CD4-positive, alpha-beta T cell treated with Interleukin-6 at 100 ng/mL for 8 hours (primary cell): Measurements from ENCODE around the gene GMDS.

Source experiments
- DNase-seq: peaks from one replicate; pipeline ENCODE4 v3.0.0-alpha.2; 2020; ENCODE audit warnings: mixed read lengths, low spot score

Gene GMDS

DNA sequence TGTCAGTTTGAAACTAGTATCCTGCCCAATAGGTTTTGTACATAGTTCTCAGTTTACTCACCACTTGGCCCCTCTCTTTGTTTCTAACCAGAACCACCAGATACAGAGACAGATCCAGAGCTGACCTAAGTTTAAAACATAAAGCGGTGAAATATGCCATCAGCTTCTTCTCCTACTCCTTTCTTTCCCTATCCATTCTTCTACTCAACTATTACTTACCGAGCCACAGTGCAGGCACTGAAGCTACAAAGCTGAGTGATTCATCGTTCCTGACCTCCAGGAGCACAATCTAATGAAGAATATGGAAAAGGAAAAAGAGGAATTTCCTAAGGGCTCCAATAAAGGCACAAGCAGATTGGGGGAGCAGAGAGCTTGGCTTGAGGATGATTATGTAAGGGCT is 349.7 kb downstream of the GMDS start:
- no peak for DNase-seq

DNA sequence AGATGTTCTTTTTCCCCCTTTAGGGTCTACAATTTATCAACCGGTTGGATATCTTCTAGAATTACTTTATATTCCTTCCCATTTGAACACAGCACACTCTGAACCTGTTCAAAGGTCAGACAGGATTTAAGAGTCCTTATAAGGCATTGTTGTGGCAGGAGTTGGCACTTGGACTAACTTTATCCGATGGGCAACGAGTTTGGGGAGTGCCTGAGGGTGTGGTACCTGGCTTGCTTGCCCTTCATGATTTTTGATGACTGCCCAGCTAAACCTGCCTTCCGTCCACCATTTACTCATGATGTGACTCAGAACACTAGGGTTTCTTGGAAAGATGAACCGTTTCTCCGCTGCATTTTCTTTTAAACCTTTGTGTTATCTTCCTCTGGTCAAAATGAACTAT is 350.5 kb downstream of the GMDS start:
- DNase-seq: no peak

DNA sequence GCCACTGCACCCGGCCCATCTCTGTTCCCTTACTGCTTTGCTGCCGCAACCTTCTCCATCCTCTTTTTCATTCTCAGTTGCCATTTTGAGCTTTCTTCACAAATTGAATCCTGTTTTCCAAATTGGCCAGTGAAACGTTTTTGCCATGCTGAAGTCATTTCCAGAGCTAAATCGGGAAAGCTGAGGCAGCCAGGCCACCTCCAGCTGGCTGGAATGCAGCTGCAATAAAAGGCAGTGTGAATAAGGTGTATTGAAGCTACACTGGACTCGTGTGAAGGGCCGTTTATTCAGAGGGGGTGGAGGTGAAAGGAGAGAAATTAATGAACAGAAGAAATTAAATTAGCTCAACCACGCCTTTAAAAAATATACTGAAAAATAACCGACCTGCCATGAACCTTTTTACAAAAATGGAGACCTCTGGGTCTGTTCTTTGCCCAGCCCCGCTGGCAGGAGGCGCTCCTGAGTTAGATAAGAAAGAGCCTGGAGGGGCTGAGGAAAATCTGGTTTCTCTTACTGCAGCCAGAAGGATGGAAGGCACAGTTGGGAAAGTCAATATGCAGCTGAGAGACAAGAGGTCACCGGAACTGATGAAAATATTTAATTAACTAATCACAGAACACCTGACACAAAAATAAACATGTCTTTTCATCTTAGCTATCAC is 351.8 kb downstream of the GMDS start:
- no peak for DNase-seq

DNA sequence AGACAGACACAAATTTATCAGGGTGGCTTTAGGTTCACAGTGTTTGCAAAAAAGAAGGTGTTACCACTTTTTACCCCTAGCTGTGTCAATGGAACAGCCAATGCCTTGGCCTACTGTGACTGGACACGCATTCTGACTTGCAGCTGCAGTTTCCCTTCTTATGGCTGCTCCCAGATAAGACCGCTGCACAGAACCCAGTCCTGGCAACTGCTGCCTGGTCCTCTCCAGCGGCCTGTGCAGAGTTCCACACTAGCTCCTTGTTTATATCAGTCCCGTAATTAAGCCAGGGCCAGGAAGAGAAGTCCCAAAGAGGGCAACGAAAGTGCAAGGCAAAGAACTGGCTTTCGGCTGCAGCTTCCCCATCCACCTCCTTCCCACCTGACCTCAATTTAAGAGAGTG is 352.7 kb downstream of the GMDS start:
- no peak for DNase-seq

DNA sequence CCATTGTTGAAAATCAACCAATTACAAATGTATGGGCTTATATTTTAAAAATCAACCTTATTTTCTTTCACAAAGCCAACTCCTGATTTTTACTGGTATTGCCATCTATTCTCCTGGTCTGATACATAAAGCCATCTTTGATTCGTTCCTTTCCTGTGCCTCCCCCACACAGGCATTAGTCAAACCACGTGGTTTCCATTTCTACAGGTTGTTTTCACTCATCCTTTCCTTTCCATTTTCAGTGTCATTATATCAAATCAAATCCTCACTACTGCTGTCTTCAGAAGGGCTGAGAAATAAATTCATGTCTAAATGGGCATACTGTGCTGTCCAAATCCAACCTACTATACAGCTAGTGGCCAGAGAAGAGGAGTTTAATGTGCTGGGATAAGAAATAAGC is 354.4 kb downstream of the GMDS start:
- DNase-seq: no peak

DNA sequence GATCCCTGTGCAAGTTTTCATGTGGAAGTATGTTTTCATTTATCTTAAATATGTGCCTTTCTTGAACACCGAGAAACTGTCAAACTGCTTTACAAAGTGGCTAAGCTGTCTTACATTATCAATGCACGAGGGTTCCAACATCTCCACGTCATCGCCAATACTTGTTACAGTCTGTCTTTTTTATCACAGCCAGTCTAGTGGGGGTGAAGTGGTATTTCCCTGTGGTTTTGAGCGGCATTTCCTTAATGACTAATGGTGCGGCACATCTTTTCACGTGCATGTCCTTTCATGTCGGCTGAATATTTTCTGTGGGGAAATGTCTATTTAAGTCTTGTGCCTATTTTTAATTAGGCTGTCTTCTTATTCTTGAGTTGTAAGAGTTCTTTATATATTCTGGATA is 355.3 kb downstream of the GMDS start:
- DNase-seq: no peak

DNA sequence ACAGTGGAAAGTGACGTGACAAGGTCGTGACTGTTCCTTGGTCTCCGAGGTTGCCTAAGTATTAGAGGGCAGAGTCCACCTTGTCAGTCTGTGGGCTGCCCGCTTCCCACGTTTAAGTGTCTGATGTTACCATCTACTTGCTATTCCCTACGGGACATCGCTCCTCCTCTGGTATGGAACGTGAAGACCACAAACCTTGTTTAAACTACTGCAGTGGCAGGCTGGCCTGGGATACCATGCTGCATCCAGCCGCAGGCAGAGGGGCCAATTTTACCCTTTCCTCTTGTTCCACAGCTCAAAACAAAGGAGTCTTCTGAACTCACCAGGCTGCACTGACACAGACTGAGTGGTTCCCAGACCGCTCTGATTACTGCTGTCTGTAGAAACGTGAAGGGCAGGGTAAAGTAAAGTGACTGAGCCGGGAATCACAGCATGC is 359.8 kb downstream of the GMDS start:
- DNase-seq: no peak

DNA sequence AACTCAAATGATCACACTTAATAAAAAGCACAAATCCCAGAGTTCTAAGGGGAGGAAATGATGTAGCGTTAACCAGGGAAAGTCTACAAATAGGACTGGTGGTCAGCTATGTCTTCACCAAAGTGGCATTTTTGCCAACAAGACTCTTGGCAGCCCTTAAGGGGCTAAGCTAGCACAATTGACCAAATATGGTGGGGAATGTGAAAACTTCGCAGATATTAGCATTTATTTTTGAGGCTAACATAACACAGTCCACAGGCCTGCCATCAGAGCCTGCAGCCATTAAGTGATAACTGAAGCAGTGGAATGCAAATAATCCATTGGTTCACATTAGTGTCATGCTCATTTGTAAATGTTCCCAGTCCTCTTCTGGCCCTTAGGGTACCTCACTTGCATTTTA is 361.1 kb downstream of the GMDS start:
- no peak for DNase-seq

DNA sequence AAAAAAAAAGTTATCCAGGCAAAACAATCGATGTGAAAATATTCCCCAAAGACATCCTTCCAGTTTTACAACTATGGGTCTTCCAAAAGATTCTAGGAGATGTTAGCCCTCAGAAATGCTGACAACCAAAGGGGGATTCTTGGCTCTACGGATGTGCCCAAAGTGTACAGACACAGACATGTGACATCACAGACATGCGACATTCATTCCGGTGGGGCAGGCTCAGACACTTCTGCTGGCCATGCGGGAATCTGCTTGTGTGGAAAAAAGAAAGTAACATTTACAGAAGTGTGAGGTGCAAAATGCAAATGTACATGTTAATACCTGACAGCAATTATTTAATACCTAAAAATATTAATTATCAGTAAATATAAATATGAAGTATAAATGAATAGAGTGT is 367.1 kb downstream of the GMDS start:
- no peak for DNase-seq

DNA sequence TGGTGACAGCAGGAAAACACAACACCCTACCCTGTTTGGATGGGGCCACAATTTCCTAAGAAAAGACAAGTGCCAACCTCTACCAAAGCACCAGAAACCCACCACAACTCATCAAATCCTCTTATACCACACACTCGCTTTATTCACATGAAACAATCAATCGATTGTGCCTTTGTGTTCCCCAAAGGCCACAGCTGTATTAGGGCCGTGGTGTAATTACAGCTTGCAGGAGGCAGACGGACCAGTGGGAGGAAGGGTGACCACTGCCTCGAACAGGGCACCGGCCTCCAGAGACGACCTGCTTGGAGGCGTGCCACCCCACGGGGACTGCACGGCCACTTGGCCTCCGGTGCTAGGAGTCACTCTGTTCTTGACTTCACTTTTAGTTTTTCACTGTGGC is 371.6 kb downstream of the GMDS start:
- DNase-seq: no peak

DNA sequence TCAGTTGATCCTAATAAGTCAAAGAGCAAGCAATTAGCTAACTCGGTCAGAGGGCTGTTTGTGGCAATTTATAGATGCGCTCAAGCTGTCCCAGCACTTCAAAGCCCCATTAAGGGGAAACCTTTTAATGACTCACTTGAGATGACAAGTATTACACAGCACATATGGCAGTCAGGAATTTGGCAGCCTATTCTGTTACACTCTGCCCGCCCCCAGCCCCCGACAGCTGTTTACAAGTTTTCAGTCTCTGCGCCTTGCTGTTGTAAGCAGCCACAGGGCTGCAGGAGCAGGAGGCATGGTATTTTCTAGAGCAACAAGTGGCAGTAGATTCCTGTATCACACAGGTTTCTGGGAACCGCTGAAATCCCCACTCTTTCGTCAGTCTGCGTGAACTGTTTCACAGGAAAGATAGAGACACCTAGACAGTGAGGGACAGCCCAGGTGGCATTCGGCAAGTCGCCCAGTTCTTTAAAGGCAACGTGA is 372.7 kb downstream of the GMDS start:
- DNase-seq: no peak

DNA sequence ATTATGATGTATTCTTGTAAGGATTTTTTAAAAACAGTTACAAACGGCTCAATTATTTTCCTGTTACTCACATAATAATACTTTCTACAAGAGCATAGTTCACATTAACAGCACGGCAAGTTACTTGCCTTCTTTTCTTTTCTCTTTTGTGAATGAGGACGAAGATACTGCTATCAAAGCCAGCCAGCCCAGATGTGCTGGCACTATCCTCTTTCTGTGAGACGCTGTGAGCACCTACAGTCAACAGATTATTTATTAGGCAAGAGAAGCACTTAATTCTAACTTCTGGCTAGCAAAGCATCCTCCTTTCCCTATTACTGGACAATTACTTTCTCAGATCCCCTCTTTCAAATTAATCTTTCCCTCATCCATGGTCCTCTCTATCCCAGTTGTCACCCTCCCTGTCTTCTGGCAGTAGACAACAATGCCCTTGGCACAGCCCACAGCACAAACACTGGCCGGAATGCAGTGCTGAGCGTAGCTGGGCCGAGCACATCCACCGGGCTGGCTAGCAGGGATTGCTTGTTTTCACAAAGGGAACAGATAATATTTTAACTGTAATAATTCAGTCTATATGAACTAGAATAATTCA is 373.6 kb downstream of the GMDS start:
- DNase-seq: no peak

DNA sequence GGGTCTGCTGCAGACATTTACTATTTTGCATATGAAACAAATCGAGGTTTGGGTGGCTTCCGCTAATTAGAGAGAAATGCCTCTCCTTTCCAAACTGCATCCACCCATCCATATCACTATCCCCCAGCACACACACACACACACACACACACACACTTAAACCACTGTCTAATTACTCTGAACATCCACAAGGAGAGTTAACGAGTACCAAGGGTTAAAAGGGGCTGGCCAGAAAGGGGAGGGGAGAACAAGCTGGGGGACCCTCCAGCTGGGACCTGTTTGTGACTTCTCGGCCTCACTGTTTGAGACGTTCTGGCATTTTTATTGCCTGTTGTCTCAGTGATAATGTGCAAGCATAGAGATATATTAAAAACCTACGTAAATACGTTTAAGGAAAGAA is 374.5 kb downstream of the GMDS start:
- no peak for DNase-seq

DNA sequence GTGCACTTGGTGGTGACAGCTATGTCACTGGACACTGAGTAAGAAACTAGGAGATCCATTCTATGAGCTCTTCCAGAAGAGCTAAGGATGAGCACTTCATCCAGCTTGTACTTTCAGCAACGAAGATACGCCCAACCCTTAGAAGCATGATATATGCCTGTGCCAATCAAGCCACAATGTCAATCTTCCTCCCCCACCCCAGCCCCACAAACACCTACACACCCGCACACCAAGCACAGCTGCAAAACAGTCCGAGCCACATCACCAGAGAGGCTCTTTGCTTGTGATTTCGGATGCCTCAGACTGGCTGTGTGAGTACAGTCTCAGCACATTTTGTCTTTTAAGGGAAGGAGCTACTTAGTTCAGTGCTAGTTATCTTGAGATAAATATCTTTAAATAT is 375.2 kb downstream of the GMDS start:
- DNase-seq: no peak

DNA sequence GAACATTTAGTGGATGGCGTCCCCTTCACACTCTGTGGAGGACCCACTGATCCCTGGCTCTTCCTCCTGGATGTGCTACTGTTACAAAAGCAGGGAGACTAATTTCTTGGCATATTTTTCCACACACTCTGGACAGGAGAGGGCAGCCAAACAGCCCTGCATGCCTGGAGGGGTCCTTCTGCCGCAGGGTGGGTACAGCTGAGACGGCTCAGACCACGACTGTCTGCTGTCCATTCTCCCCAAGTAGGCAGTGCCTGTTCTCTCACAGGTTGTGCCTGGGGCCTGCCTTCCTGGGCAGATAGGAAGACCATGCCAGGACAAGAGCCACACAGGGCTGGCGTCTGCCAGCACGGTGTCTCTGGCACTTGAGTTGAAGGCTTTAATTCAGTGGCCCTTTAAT is 375.6 kb downstream of the GMDS start:
- DNase-seq: no peak

DNA sequence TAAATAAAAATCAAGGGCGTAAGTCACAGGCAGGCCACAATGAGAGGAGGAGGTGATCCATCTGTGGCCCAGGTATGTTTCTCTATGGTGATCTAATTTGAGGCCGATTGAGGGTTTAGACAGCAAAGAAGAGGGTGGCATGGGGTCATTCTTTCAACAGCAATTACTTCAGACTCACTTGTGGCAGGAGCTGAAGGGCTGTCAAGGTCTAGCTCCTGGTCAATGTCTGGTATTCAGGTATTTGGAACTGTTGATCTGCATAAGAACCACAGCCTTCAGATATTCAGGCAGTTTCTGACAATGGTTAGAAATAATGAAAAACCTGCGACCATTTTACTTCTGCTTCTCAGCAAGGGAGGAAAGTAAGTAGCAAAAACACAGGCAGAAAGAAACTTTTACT is 376.1 kb downstream of the GMDS start:
- no peak for DNase-seq

DNA sequence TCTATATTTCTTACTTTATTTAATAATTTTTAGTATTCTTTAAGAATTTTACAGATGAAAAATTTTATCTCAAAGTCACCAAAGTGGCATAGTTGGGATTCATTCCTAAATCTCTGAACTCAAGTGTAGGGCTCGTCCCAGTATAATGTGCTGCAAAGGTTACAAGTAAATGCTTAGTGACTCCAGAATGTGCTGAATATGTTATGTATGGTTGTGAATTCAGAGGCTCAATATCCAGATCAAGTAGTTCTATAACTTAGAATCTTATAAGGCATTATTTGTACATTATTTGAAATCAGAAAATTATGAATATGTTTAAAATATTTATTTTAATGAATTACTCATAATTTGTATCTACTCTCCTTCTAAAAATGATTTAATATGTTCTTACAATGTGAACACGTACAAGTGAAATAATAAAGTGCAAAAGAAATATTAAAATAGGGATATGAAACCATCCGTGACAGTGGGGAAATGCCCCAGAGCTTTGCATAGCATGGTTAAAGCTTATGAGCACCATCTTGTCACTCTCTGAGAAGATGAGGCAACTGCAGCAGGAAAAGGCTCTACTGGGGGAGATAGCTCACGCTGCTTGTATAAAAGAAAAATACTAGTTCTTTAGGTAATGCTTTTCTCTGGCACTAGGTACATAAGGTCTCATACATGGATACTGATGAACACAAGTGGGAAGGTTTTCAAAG is 376.7 kb downstream of the GMDS start:
- no peak for DNase-seq

DNA sequence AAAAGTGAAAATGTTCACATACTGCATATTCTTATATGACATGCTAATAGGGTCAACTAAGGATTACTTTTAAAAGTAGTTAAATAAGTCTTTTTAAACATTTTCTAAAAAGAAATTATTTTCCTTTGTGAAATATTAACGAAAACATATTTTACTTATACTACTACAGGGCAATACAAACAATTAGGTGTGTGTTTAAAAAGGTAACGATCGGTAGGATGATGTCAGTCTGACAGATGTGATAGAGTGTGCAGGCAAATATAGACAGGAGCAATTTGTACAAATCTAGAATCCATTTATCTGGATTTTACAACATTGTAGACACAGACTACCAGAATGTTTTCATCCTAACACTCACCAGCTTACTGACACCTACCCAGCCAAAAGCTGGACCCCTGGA is 378.2 kb downstream of the GMDS start:
- no peak for DNase-seq

DNA sequence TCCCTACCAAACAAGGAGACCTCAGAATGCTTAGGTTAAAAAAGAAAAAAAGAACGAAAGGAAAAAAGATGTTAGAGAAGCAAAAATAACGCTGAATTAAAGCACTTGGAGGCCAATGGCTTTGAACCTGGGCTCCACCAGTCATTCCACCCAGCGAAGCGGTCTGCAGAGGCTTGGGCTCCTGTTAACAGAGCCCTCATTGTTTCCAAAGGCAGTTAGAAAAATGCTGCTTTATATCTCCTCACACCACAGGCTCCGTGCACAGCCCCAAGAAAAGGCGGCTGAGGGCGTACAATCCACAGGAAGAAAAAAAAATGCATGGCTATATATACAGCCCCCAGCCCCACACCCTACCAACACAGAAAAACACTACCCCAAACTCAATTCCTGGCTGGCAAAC is 379.8 kb downstream of the GMDS start:
- no peak for DNase-seq

DNA sequence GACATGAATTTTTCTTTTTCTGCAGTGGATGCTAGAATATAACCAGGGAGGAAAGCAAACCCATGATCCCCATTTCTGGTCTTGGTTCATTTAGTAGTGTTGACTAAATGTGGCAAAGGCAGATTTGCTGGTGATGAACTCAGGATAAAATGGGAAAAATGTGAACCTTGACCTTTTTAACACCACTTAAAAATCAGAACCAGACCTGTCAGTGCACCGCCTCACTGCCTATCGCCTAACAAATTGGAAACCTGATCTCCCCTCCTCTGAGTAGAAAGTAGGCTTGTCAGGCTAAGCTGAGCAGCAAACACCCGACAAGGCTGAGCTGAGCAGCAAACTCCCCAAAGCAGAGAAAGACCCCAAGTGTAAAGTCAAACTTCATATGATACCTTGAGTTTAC is 380.9 kb downstream of the GMDS start:
- DNase-seq: no peak

DNA sequence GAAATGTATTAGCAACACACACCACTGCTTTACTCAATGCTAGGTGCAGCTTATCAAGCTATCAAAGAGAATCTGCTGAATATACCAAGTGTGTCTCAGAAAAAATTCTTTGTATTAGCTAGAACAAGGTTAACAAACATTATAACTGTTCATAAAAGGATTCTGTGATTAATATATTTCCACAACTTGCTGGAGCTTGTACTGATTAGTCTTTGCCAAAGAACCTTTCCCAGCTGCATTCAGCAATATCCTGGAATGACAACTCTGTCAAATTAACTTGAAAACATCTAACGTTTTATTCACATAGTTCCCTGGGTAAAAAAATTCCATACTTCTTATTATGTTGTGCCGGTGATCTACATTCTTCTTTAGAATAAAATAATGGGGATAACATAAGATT is 383.0 kb downstream of the GMDS start:
- no peak for DNase-seq

DNA sequence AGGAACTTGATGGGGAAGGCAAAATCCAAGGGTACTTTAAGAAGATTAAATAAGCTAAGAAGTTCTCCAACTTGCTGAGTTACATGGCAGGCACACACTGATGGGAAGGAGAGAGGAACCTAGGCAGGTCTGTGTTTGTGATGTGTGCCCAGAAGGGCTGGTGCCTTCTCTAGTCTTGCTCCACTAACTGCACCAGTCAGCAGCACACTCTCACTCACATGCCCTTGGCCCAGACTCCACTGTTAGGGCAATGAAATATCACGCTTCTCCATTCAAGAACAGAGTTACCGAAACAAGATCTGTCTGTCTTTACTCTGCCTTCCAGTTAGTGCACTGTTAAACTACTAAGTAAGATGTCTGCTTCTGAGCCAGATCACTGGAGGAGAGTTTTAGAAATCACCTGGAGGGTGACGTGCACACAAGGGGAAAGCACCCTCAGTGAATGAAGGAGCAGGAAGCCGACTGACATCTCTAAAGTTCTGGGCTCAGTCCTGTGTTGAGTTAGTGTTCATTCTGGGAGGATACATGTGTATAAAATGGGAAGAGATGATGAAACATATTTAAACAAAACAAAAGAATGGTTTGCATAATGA is 384.6 kb downstream of the GMDS start:
- no peak for DNase-seq

DNA sequence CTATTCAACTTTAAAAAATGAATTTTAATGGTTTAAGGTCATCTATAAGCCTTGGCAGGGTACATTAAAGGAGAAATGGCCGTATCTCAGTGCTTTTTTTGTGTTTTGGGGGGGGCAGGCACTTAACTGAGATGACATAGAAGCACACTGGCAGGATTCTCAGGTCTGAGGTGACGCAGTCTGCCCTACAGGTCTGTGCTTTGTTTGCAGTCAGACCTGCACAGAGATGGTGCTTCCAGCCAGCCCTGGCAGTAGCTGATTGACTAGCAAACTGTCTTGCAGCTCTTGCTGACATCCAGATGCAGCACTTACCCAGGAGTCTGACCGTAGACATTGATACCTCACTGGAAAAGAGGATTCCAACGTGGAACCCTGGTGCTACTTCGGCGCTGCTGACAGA is 386.5 kb downstream of the GMDS start:
- DNase-seq: no peak
